Colonic mucosa (tissue), 4 donors: ENCODE data around the gene LRRC71. TPM values are rescaled to one million over a fixed set of nuclear protein-coding genes. Genes with fewer than 3 reads are reported as not detected.

Experiments used
- DNase-seq: peaks from one replicate; pipeline ENCODE4 v3.0.0-alpha.2; 2020
- H3K27ac ChIP-seq: fragments of 200-600 bp; one replicate; pipeline ENCODE4 v1.8.0; 2021
- H3K27me3 ChIP-seq: fragments of 200-600 bp; one replicate; pipeline ENCODE4 v1.8.0; 2021
- H3K36me3 ChIP-seq: fragments of 200-600 bp; one replicate; pipeline ENCODE4 v1.8.0; 2021
- H3K4me1 ChIP-seq: fragments of 200-600 bp; one replicate; pipeline ENCODE4 v1.8.0; 2021; ENCODE audit warnings: mild to moderate bottlenecking
- H3K4me3 ChIP-seq: fragments of 200-600 bp; one replicate; pipeline ENCODE4 v1.8.0; 2021
- H3K9ac ChIP-seq, 2 donors: one replicate each; pipeline ENCODE4 v1.7.0; 2013; ENCODE audit warnings: control low read depth in 2 of 2, low read depth in 2 of 2, low read length in 2 of 2
- H3K9me3 ChIP-seq: fragments of 200-600 bp; one replicate; pipeline ENCODE4 v1.8.0; 2021
- CTCF ChIP-seq: fragments of 200-600 bp; IDR thresholded peaks from one replicate; pipeline ENCODE4 v1.8.0; 2022; ENCODE audit warnings: antibody characterized with exemption, mild to moderate bottlenecking
- intact Hi-C: fragments of 100-400 bp; cut with DNase I; formaldehyde crosslinking; loops from one replicate; pipeline ENCODE4 v1.14.1; 2022
- total RNA-seq, 2 donors: library from RNA; stranded (reverse); fragmentation: NEBNext Ultra II Directional in 1 of 2; extraction: Animal tissue kit (Norgen Biotek cat#: 25700) in 1 of 2; gene quantifications; one replicate each; pipeline ENCODE4 v1.2.1, GENCODE V29; 2021
- donor health status: healthy.
- donor health status: DM: no; HTN: no; CAD: no.
- donor health status: DM: no; HTN: no; CAD: no.

Gene LRRC71
- total RNA-seq, 2 donors from 2014 or later = not detected

DNA sequence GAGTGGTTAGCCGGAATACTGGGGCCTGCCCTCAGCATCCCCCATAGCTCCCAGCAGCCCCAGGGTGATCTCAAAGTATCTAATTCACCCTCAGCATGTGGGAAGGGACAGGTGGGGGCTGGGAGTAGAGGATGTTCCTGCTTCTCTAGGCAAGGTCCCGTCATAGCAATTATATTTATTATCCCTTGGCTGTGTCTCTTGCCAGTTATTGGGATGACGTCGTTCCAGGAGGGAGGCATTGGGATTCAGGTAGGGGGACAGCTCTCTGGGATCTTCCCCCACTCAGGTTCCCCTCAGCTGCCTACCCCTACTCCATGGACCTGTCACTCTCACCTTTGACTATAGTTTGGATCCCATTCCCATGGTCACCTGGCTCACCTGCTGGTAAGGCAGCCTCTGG lies 38.8 kb upstream of the LRRC71 start:
- Histone ChIP-seq H3K4me1 (no peaks in the 10 kb centered on the region), H3K4me3 (no peak overlapping the region), H3K27me3 (no peaks in the 10 kb centered on the region), H3K27ac (no peak overlapping the region), H3K9ac (no peak overlapping the region), H3K9me3 (no peaks in the 10 kb centered on the region), H3K36me3 (no peaks in the 10 kb centered on the region)
- TF ChIP-seq CTCF = no peak
- intact Hi-C loops = loop anchor here (10.0 kb wide), 1 partner anchor 197 kb away; no protein-coding TSS in a partner anchor
- no peak for DNase-seq

GRCh38 chr1:156882543-156882942 lies 37.9 kb upstream of the LRRC71 start:
- H3K36me3 ChIP-seq = no peaks in the 10 kb centered on the region
- TF ChIP-seq CTCF = no peak
- no peak overlapping the region for H3K4me3 ChIP-seq
- H3K27ac ChIP-seq = no peak overlapping the region
- H3K27me3 ChIP-seq = no peaks in the 10 kb centered on the region
- no peaks in the 10 kb centered on the region for H3K4me1 ChIP-seq
- DNase-seq = no peak
- intact Hi-C loops = loop anchor here (10.0 kb wide), 1 partner anchor 198 kb away; no protein-coding TSS in a partner anchor
- H3K9ac ChIP-seq = no peak overlapping the region
- H3K9me3 ChIP-seq = no peaks in the 10 kb centered on the region

DNA sequence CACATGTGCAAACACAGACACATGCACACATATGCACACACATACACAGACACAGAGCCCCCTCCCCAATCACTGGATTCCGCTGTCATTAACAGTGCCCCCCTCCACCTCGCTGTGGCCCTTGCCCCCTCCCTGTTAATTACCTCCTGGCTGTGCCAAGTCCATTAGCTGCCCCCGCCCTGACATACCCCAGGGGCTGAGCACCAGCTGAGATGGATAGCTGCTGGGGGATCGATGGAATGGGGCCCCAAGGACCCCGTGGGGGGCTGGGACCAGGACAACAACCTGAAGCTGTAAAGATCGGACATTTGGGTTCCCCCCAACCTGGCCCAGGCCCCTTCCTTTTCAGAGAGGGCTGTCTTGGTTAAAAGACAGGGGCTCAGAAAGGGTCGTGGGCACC lies 36.5 kb upstream of the LRRC71 start:
- TF ChIP-seq CTCF = no peak
- Histone ChIP-seq H3K9ac (no peak overlapping the region), H3K36me3 (no peaks in the 10 kb centered on the region), H3K27ac (no peak overlapping the region), H3K4me1 (no peaks in the 10 kb centered on the region), H3K4me3 (no peak overlapping the region), H3K27me3 (no peaks in the 10 kb centered on the region), H3K9me3 (no peaks in the 10 kb centered on the region)
- DNase-seq = no peak
- intact Hi-C loops = loop anchor here (10.0 kb wide), 1 partner anchor 199 kb away; no protein-coding TSS in a partner anchor

GRCh38 chr1:156884560-156885184 lies 35.8 kb upstream of the LRRC71 start:
- no peaks in the 10 kb centered on the region for H3K36me3 ChIP-seq
- DNase-seq = no peak
- no peak overlapping the region for H3K4me3 ChIP-seq
- H3K27ac ChIP-seq = no peak overlapping the region
- H3K27me3 ChIP-seq = no peaks in the 10 kb centered on the region
- no peaks in the 10 kb centered on the region for H3K9me3 ChIP-seq
- intact Hi-C loops = loop anchor here (10.0 kb wide), 1 partner anchor 200 kb away; no protein-coding TSS in a partner anchor
- no peak for TF ChIP-seq CTCF
- no peak overlapping the region for H3K9ac ChIP-seq
- no peaks in the 10 kb centered on the region for H3K4me1 ChIP-seq

DNA sequence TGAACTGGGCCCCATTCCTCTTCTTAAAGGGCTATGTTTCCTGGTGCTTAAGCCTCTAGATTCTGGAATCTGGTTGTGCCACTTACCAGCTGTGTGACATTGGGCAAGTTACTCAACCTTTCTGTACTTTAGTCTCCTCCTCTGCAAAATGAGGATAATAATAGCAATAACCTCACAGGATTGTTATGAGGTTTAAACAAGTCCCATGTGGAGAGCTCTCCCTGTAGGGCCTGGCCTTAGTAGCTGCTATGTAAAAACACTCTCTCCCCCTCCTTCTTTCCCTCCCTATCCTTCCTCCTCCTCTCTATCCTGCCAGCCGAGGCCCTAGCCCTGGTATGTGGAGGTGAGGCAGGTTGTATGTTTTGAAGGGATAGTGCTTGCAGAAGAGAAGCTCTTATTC lies 35.1 kb upstream of the LRRC71 start:
- Histone ChIP-seq H3K4me1 (no peaks in the 10 kb centered on the region), H3K9me3 (no peaks in the 10 kb centered on the region), H3K36me3 (no peaks in the 10 kb centered on the region), H3K27me3 (no peaks in the 10 kb centered on the region), H3K4me3 (no peak overlapping the region), H3K27ac (no peak overlapping the region), H3K9ac (no peak overlapping the region)
- no peak for DNase-seq
- TF ChIP-seq CTCF = no peak
- intact Hi-C loops = loop anchor here (10.0 kb wide), 1 partner anchor 201 kb away; no protein-coding TSS in a partner anchor
